GM10847 (cell line): ENCODE results near the gene TAF1A.

ENCODE experiments used
- POLR2A ChIP-seq: IDR thresholded peaks from 2 replicates; pipeline ENCODE4 v1.6.1; 2011; ENCODE audit not compliant: insufficient read length; ENCODE audit errors: extremely low read depth

TAF1A gene

GRCh38 chr1:222616525-222616924, 26.8 kb upstream of the TAF1A start:
- TF ChIP-seq POLR2A, result no peak

DNA sequence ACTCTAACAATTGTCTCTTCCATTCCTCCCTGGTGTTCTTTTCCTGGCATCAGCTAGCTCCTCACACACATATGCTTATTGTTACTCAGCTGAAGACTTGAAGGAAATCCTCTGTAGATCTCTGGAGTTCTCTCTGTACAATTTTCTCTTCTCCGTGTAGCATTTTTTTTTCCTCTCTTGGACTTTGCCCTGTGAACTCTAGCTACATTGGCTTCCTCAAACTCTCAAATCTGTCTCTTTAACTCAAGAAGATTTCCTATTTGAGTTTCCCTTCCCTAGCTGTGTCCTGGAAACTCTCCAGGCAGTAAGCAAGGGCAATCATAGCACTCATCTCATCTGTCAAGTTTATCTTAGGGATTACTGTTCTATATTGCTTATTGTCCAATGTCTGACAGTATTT, 23.9 kb upstream of the TAF1A start:
- no peak for TF ChIP-seq POLR2A

DNA sequence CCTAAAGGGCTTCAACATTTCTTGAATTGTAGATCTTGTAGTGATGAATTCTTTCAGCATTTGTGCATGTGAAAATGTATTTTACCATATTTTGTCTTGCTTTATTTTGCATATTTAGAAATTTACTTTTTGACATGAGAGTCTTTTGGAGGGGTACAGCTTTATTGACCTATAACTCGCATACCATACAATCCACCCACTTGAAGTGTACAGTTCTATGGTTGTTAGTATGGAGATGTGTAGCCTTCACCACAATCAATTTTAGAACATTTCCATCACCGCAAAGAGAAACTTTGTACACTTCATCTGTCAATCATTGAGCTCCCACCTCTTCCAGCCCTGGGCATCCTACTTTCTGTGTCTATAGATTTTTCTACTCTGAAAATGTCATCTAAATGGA, 21.0 kb upstream of the TAF1A start:
- TF ChIP-seq POLR2A, result no peak

GRCh38 chr1:222606757-222607156, 17.0 kb upstream of the TAF1A start:
- TF ChIP-seq POLR2A, result no peak

DNA sequence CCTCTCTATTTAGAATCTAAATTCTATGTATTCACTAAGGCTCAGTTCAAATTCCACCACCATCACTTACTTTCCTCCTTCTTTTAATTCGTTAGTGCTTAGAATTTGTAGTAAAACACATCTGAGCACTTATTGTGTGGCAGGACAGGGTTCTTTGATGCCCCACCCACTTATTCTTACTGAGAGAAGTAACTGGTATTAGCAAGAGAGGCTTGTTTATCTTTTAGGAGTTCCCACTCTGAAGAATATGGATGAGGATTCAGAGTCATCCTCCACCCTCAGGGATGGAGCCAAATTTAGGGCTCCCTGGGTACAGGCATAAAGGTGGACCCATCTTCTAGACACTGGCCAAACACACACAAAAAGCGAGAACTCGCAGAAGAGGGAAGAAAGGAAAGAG, 11.5 kb upstream of the TAF1A start:
- no peak for TF ChIP-seq POLR2A

- TF ChIP-seq POLR2A, result no peak
Observed at GRCh38 chr1:222600281-222600680, 10.5 kb upstream of the TAF1A start.

DNA sequence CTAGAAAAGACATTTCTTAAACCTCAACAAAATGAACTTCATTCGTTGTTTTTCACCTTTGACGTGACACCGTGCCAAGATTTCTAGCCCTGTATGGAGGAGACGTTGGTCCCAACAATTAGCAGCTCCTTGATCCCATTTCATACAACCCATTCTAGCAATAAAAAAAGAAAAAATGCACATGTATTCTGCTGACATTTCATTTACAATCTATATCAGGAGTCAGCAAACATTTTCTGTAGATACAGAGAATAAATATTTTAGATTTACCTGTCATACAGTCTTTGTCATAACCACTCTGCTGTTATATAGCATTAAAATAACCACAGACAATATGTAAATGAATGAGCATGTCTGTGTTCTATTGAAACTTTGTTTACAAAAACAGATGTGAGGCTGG, 7.0 kb upstream of the TAF1A start:
- TF ChIP-seq POLR2A, result no peak

- no peak for TF ChIP-seq POLR2A
Observed at GRCh38 chr1:222594789-222595188, 5.1 kb upstream of the TAF1A start.

GRCh38 chr1:222592171-222592570, 2.4 kb upstream of the TAF1A start:
- TF ChIP-seq POLR2A, result no peak

DNA sequence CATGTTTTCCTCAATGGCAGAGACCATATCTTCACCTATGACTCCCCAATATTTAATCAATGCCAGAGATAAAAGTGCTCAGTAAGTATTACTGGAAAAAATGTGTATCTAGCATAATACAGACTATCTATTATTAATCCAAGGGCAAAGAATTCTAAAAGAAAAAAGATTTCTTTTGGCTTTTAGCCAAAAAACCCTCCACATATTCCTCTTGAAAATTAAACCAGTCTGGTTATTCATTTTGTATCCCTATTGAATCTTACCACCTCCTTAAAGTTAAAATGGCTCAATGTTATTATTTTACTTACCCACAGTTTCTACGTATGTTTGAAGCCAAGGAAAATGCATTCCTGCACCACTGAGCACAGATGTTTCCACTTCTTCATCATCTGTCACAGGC, 1.6 kb downstream of the TAF1A start:
- TF ChIP-seq POLR2A, result no peak

DNA sequence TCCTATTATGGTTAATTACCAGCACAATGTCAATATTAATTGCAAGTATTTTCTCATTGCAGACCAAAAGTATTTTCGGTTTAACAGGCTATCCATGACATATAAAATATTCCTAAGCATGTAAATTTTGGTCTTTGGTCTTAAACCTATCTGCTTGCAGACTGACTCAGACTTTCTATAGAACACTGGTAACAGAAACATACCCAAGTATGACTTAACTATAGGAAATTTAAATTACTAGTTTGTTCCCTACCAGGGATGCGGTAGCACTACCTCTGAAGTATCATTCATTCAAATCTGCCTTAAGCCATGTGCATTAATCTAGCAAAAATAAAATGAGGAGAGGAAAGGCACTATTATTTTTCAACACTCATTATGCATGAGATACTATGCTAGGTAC, 2.9 kb downstream of the TAF1A start:
- TF ChIP-seq POLR2A, result no peak

GRCh38 chr1:222583079-222583478, 6.7 kb downstream of the TAF1A start:
- no peak for TF ChIP-seq POLR2A

GRCh38 chr1:222582099-222582774, 7.5 kb downstream of the TAF1A start:
- no peak for TF ChIP-seq POLR2A

- no peak for TF ChIP-seq POLR2A
Observed at GRCh38 chr1:222579316-222579715, 10.4 kb downstream of the TAF1A start.

DNA sequence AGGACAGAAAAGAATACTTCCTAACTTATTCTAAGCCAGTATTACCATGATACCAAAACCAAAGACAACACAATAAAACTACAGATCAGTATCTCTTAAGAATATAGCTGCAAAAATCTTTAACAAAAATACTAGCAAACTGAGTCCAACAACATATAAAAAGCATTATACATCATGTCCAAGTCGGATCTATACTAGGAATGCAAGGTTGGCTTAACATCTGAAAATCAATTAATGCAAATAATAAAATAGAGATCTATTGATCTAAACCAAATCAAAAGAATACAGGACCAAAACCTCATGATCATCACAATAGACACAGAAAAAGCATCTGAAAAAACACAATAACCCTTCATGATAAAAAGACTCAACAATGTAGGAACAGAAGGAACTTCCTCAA, 18.9 kb downstream of the TAF1A start:
- TF ChIP-seq POLR2A, result no peak

GRCh38 chr1:222561656-222562055, 28.1 kb downstream of the TAF1A start:
- TF ChIP-seq POLR2A, result no peak

DNA sequence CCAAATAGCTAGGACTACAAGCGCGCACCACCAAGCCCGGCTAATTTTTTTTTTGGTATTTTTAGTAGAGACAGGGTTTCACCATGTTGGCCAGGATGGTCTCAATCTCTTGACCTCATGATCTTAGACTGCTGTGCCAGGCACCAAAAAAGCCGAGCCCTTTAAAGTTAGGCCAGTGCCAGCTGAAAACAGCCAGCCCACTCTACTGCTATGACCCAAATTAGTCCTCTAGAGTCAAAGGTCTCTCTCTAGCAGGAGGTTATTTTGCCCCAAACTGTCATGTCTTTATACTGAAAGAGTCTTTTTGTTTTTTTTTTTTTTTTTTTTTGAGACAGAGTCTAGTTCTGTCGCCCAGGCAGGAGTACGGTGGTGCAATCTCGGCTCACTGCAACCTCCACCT, 32.2 kb downstream of the TAF1A start:
- no peak for TF ChIP-seq POLR2A
